Peyer's patch (tissue), 4 donors: ENCODE measurements around the gene LAMP5. TPM values are rescaled to one million over a fixed set of nuclear protein-coding genes. Genes with fewer than 3 reads are reported as not detected.

Source experiments
- DNase-seq, 3 donors: peaks; one replicate each; pipeline ENCODE4 v3.0.0-alpha.2; 2017 to 2019
- H3K27ac ChIP-seq, 4 donors: fragments of 200-600 bp; sonication (generic); one replicate each; pipeline ENCODE4 v1.5.1; 2016 to 2019
- H3K27me3 ChIP-seq, 2 donors: fragments of 200-600 bp; sonication (generic); one replicate each; pipeline ENCODE4 v1.5.1; 2019
- H3K36me3 ChIP-seq, 3 donors: fragments of 200-600 bp; sonication (generic); one replicate each; pipeline ENCODE4 v1.5.1; 2016 to 2019
- H3K4me1 ChIP-seq, 4 donors: fragments of 200-600 bp; sonication (generic); one replicate each; pipeline ENCODE4 v1.5.1; 2016 to 2019
- H3K4me3 ChIP-seq, 4 donors: fragments of 200-600 bp; sonication (generic); 1 replicate in 3 of 4; 2 replicates in 1 of 4; pipeline ENCODE4 v1.5.1; 2016 to 2019; ENCODE audit warnings: mild to moderate bottlenecking in 1 of 4
- H3K9me3 ChIP-seq, 4 donors: fragments of 200-600 bp; sonication (generic); one replicate each; pipeline ENCODE4 v1.5.1; 2016 to 2019; ENCODE audit warnings: mild to moderate bottlenecking in 1 of 4
- POLR2A ChIP-seq, 2 donors: fragments of 450-650 bp; IDR thresholded peaks; one replicate each; pipeline ENCODE4 v1.5.1; 2017; ENCODE audit warnings: antibody characterized with exemption in 2 of 2, mild to moderate bottlenecking in 2 of 2, moderate library complexity in 2 of 2
- total RNA-seq, 4 donors: library from RNA; depleted of rRNA; stranded (reverse); fragments of >200 nt; gene quantifications; one replicate each; pipeline ENCODE4 v1.1.0, GENCODE V29; 2016
- TF ChIP-seq, protein P1 (sequence below), 6 experiments: fragments of 450-650 bp in 4 of 6; fragments of 200-600 bp in 2 of 6; sonication (generic) in 1 of 6; IDR thresholded peaks; one replicate each; pipeline ENCODE4 v1.5.1; 2017 to 2019; ENCODE audit warnings: antibody characterized with exemption in 6 of 6, mild to moderate bottlenecking in 3 of 6, moderate library complexity in 1 of 6

The LAMP5 gene
- total RNA-seq, 4 donors from 2014 or later: not detected

- DNase-seq: no peak
- H3K36me3 ChIP-seq: no peaks in the 10 kb centered on the region
- H3K9me3 ChIP-seq: no peaks in the 10 kb centered on the region
- H3K4me3 ChIP-seq: no peak overlapping the region
- no peak for TF ChIP-seq POLR2A (IDR thresholded peaks at IDR 0.05)
- TF ChIP-seq, protein P1, sequence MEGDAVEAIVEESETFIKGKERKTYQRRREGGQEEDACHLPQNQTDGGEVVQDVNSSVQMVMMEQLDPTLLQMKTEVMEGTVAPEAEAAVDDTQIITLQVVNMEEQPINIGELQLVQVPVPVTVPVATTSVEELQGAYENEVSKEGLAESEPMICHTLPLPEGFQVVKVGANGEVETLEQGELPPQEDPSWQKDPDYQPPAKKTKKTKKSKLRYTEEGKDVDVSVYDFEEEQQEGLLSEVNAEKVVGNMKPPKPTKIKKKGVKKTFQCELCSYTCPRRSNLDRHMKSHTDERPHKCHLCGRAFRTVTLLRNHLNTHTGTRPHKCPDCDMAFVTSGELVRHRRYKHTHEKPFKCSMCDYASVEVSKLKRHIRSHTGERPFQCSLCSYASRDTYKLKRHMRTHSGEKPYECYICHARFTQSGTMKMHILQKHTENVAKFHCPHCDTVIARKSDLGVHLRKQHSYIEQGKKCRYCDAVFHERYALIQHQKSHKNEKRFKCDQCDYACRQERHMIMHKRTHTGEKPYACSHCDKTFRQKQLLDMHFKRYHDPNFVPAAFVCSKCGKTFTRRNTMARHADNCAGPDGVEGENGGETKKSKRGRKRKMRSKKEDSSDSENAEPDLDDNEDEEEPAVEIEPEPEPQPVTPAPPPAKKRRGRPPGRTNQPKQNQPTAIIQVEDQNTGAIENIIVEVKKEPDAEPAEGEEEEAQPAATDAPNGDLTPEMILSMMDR (IDR thresholded peaks at IDR 0.05): no peak
- no peaks in the 10 kb centered on the region for H3K4me1 ChIP-seq
- no peaks in the 10 kb centered on the region for H3K27me3 ChIP-seq
- no peak overlapping the region for H3K27ac ChIP-seq
Measured at GRCh38 chr20:9499126-9499899, 15.1 kb upstream of the LAMP5 start.

GRCh38 chr20:9500121-9500520 lies 14.3 kb upstream of the LAMP5 start:
- Histone ChIP-seq H3K27me3 (no peaks in the 10 kb centered on the region), H3K4me3 (no peak overlapping the region), H3K27ac (no peak overlapping the region), H3K9me3 (no peaks in the 10 kb centered on the region), H3K4me1 (no peaks in the 10 kb centered on the region), H3K36me3 (no peaks in the 10 kb centered on the region)
- no peak for TF ChIP-seq POLR2A (IDR thresholded peaks at IDR 0.05)
- TF ChIP-seq, protein P1 (IDR thresholded peaks at IDR 0.05): no peak
- DNase-seq: no peak

DNA sequence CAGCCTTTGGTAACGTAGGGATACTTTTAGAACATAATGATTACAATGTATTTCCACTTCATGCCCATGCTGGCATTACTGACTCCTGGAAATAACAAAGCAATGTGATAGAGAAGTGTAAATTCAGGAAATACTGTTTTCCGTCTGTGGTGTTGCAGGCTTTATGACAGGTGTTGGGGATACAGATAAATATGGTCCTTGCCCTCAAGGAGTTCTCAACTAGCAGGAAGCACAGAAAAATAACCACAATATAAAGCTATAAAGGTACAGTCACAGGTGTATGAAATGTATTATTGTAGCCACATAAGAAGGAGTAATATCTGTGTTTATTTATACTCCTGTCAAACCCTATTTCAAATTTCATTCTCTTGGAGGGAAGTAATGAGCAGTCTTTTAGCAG lies 12.9 kb upstream of the LAMP5 start:
- no peak overlapping the region for H3K27ac ChIP-seq
- no peak overlapping the region for H3K4me3 ChIP-seq
- no peak for TF ChIP-seq POLR2A (IDR thresholded peaks at IDR 0.05)
- TF ChIP-seq, protein P1 (IDR thresholded peaks at IDR 0.05): no peak
- no peak for DNase-seq
- no peaks in the 10 kb centered on the region for H3K4me1 ChIP-seq
- H3K27me3 ChIP-seq: no peaks in the 10 kb centered on the region
- H3K9me3 ChIP-seq: no peaks in the 10 kb centered on the region
- H3K36me3 ChIP-seq: no peaks in the 10 kb centered on the region

DNA sequence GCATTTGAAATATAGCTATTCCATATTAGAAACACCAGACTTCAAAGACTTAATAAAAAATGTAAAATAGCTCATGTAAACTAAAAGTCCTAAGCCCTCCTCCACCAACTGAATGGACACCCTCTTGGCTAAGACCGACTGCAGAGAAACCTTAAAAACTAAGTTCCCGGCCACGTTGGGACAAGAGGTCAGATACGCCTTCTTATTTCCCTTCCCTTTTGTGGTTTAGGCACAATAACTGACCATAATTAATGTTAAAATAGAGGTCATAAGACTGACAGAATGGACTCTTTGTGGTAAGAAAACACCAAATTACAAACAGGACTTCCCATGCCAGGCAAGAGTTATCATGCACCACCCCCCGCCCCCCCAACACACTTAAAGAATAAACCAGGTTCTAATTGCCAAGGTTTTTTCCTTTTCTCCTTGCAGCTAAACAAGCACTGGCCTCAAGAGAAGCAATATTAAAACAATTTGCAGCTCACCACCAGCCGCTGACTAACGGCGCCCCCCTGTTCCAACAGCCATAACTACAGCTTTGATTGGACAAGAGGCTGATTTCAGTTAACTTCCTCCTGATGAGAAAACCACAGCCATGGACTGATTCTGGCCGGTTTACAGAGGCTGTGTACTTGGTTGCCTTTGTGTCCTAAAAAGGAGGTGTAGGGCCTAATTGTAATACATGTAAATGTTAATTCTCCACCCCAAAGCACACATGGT lies 10.7 kb upstream of the LAMP5 start:
- H3K27me3 ChIP-seq: peaks cover 0 to 9% of the 10 kb centered on the region in 2 donors
- no peaks in the 10 kb centered on the region for H3K9me3 ChIP-seq
- DNase-seq: no peak
- no peak overlapping the region for H3K4me3 ChIP-seq
- H3K4me1 ChIP-seq: no peaks in the 10 kb centered on the region
- TF ChIP-seq, protein P1 (IDR thresholded peaks at IDR 0.05): no peak
- no peak for TF ChIP-seq POLR2A (IDR thresholded peaks at IDR 0.05)
- no peaks in the 10 kb centered on the region for H3K36me3 ChIP-seq
- H3K27ac ChIP-seq: no peak overlapping the region

GRCh38 chr20:9506280-9506821 lies 8.0 kb upstream of the LAMP5 start:
- Histone ChIP-seq H3K4me1 (no peaks in the 10 kb centered on the region), H3K27ac (no peak overlapping the region), H3K36me3 (no peaks in the 10 kb centered on the region), H3K9me3 (no peaks in the 10 kb centered on the region), H3K4me3 (no peak overlapping the region), H3K27me3 (peaks cover 0 to 17% of the 10 kb centered on the region in 2 donors)
- DNase-seq: no peak
- TF ChIP-seq, protein P1 (IDR thresholded peaks at IDR 0.05): no peak
- no peak for TF ChIP-seq POLR2A (IDR thresholded peaks at IDR 0.05)
